Measurements from ENCODE around the gene DCUN1D2. TPM values are rescaled to one million over a fixed set of nuclear protein-coding genes. Genes with fewer than 3 reads are reported as not detected.
"Not testable (repeated sequence)": the region's sequence is repeated elsewhere in the genome, so short reads cannot be mapped to it uniquely, and the experiment has no call there.

Gene DCUN1D2
- total RNA-seq, 6 donors from 2014 or later = 10.1 to 53.4 (median 26.5) TPM

GRCh38 chr13:113528101-113528812 is 37.7 kb upstream of the DCUN1D2 start:
- Histone ChIP-seq H3K4me3 (no peak overlapping the region), H3K4me1 (peaks cover 0 to 9% (median 3%) of the 10 kb centered on the region in 4 donors), H3K27me3 (no peaks in the 10 kb centered on the region), H3K9me3 (no peaks in the 10 kb centered on the region), H3K36me3 (peaks cover 5 to 59% (median 25%) of the 10 kb centered on the region in 4 donors), H3K27ac (no peak overlapping the region)
- DNase-seq (no peak), ATAC-seq (ENCODE audit: low FRiP score in 2 of 2) (no peak)
- TF ChIP-seq POLR2A (IDR thresholded peaks at IDR 0.05) = no peak
- no peak for TF ChIP-seq EP300 (IDR thresholded peaks at IDR 0.05)
- TF ChIP-seq, protein P1, sequence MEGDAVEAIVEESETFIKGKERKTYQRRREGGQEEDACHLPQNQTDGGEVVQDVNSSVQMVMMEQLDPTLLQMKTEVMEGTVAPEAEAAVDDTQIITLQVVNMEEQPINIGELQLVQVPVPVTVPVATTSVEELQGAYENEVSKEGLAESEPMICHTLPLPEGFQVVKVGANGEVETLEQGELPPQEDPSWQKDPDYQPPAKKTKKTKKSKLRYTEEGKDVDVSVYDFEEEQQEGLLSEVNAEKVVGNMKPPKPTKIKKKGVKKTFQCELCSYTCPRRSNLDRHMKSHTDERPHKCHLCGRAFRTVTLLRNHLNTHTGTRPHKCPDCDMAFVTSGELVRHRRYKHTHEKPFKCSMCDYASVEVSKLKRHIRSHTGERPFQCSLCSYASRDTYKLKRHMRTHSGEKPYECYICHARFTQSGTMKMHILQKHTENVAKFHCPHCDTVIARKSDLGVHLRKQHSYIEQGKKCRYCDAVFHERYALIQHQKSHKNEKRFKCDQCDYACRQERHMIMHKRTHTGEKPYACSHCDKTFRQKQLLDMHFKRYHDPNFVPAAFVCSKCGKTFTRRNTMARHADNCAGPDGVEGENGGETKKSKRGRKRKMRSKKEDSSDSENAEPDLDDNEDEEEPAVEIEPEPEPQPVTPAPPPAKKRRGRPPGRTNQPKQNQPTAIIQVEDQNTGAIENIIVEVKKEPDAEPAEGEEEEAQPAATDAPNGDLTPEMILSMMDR (IDR thresholded peaks at IDR 0.05) = no peak
- no peak for TF ChIP-seq POLR2AphosphoS5 (IDR thresholded peaks at IDR 0.05)
- 63 to 71% methylated on average over 16 to 17 of the region's 18 CpGs for WGBS, 2 donors

DNA sequence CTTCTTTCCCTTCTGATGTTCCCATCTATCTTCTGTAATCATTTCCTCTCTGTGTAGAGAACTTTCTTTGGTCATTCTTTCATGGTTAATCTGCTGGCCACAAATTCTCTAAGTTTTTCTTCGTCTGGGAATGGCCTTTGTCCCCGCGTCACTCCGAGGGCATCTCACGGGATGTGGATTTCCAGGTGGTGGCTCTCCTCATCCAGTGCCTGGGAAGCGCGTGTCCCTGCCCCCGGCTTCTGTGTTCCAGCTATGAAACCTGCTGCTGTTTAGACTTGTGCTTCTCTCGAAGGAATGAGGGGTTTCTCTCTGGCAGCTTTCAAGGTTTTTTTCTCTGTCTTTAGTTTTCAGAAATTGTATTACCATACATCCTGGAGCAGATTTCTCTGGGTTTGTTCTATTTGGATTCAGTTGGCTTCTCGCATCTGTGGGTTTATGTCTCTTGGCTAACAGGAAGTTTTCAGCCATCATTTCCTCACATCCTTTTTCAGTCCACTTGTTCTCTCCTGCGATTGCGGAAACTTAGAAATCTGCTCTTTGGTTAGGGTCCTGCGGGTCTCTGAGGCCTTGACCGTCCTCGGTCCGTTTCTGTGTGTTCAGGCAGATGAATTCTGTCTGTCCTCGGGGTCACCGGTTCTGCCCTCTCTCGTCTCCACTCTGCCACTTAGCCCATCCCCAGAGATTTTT is 36.9 kb upstream of the DCUN1D2 start:
- no peak for DNase-seq
- no peak for TF ChIP-seq POLR2A (IDR thresholded peaks at IDR 0.05)
- TF ChIP-seq EP300 (IDR thresholded peaks at IDR 0.05) = no peak
- TF ChIP-seq, protein P1 (IDR thresholded peaks at IDR 0.05) = no peak
- TF ChIP-seq POLR2AphosphoS5 (IDR thresholded peaks at IDR 0.05) = no peak
- Histone ChIP-seq H3K9me3 (no peaks in the 10 kb centered on the region), H3K27me3 (no peaks in the 10 kb centered on the region), H3K4me3 (no peak overlapping the region), H3K27ac (peak overlapping the region in 1 of 4 donors; percentile 57), H3K4me1 (peaks cover 0 to 9% (median 3%) of the 10 kb centered on the region in 4 donors), H3K36me3 (peaks cover 5 to 64% (median 24%) of the 10 kb centered on the region in 4 donors)
- ATAC-seq (ENCODE audit: low FRiP score in 2 of 2) = no peak
- 75 to 84% methylated on average over 19 of the region's 19 CpGs for WGBS, 2 donors

GRCh38 chr13:113526466-113527220 is 36.1 kb upstream of the DCUN1D2 start:
- Histone ChIP-seq H3K27me3 (no peaks in the 10 kb centered on the region), H3K4me1 (peaks cover 0 to 9% (median 3%) of the 10 kb centered on the region in 4 donors), H3K27ac (no peak overlapping the region), H3K4me3 (no peak overlapping the region), H3K9me3 (no peaks in the 10 kb centered on the region), H3K36me3 (peaks cover 5 to 68% (median 20%) of the 10 kb centered on the region in 4 donors)
- TF ChIP-seq POLR2A (IDR thresholded peaks at IDR 0.05) = no peak
- no peak for TF ChIP-seq EP300 (IDR thresholded peaks at IDR 0.05)
- WGBS, 2 donors = 74 to 83% methylated on average over 11 to 12 of the region's 12 CpGs
- ATAC-seq (ENCODE audit: low FRiP score in 2 of 2) (no peak), DNase-seq (no peak)

GRCh38 chr13:113522438-113522837 is 31.9 kb upstream of the DCUN1D2 start:
- H3K27ac ChIP-seq; DNase-seq; H3K4me1 ChIP-seq; H3K4me3 ChIP-seq; ATAC-seq (ENCODE audit: low FRiP score in 2 of 2); H3K27me3 ChIP-seq; H3K9me3 ChIP-seq: not testable (repeated sequence)
- 92 to 96% methylated on average over 9 to 13 of the region's 13 CpGs for WGBS, 2 donors
- peaks cover 5 to 63% (median 25%) of the 10 kb centered on the region in 4 donors for H3K36me3 ChIP-seq

GRCh38 chr13:113520571-113520970 is 30.1 kb upstream of the DCUN1D2 start:
- Histone ChIP-seq H3K4me3 (no peak overlapping the region), H3K27me3 (no peaks in the 10 kb centered on the region), H3K36me3 (peaks cover 0 to 56% (median 22%) of the 10 kb centered on the region in 4 donors), H3K4me1 (no peaks in the 10 kb centered on the region), H3K27ac (no peak overlapping the region), H3K9me3 (no peaks in the 10 kb centered on the region)
- no peak for ATAC-seq (ENCODE audit: low FRiP score in 2 of 2)
- TF ChIP-seq, protein P1 (IDR thresholded peaks at IDR 0.05) = no peak
- TF ChIP-seq POLR2A (IDR thresholded peaks at IDR 0.05) (no peak), POLR2AphosphoS5 (IDR thresholded peaks at IDR 0.05) (no peak), EP300 (IDR thresholded peaks at IDR 0.05) (no peak)
- WGBS, 2 donors = 86 to 93% methylated on average over 16 of the region's 16 CpGs
- DNase-seq = no peak

Data from upper lobe of left lung (tissue), 6 donors.